Right cardiac atrium (tissue), 5 donors: ENCODE data around the gene ZNF480. TPM values are rescaled to one million over a fixed set of nuclear protein-coding genes. Genes with fewer than 3 reads are reported as not detected.
A peak's percentile ranks its signal among the peaks of the same experiment; 100 is the strongest.
"Not testable (repeated sequence)": the region's sequence is repeated elsewhere in the genome, so short reads cannot be mapped to it uniquely, and the experiment has no call there.

ENCODE experiments used
- ATAC-seq, 2 donors: fragments of 200-7000 bp; cut with Tn5 transposase; one replicate each; pipeline versions ENCODE4 v1.8.0 to v1.9.1; 2020; ENCODE audit warnings: moderate library complexity in 2 of 2, mild to moderate bottlenecking in 1 of 2
- DNase-seq, 3 donors: peaks; one replicate each; pipeline ENCODE4 v3.0.0-alpha.2; 2020
- H3K27ac ChIP-seq: one replicate; pipeline ENCODE4 v1.5.1; 2013; ENCODE audit warnings: mild to moderate bottlenecking, low read length, control low read depth, moderate library complexity
- H3K27me3 ChIP-seq: one replicate; pipeline ENCODE4 v1.6.1; 2013; ENCODE audit not compliant: control insufficient read depth, insufficient read depth
- H3K4me1 ChIP-seq: one replicate; pipeline ENCODE4 v1.6.1; 2013; ENCODE audit warnings: low read length; ENCODE audit not compliant: control insufficient read depth, insufficient read depth
- H3K4me3 ChIP-seq: one replicate; pipeline ENCODE4 v1.5.1; 2013; ENCODE audit warnings: low read length, control low read depth
- H3K9me3 ChIP-seq: one replicate; pipeline ENCODE4 v1.6.1; 2013; ENCODE audit warnings: low read length; ENCODE audit not compliant: control insufficient read depth
- WGBS: extraction: QIAGEN DNeasy Blood & Tissue Kit; methylation state at CpG from one replicate; pipeline ENCODE4 v1.1.7; 2013; 5-methylcytosine and 5-hydroxymethylcytosine counted together
- intact Hi-C, 4 donors: fragments of 100-400 bp; cut with DNase I; formaldehyde crosslinking; loops; one replicate each; pipeline versions ENCODE4 v1.11.0 to v1.14.0; 2022 to 2023
- polyA plus RNA-seq: library from polyadenylated mRNA; stranded (reverse); fragments of 200-250 nt; gene quantifications from one replicate; pipeline ENCODE4 v1.2.3, GENCODE V29; 2013
- total RNA-seq, 4 donors: library from RNA; stranded (reverse); fragmentation: NEBNext Ultra II Directional; extraction: Animal tissue kit (Norgen Biotek cat#: 25700); gene quantifications; one replicate each; pipeline ENCODE4 v1.2.1, GENCODE V29; 2021
- donor health status: healthy with polysubstance abuse.
- donor health status: DM: no; HTN: yes; CAD: no.
- donor health status: DM: no; HTN: no; CAD: no.
- donor health status: DM: no; HTN: yes; CAD: no; lungs with severe emphysema.
- donor health status: DM: yes; HTN: yes; CAD: no.

ZNF480 gene
- total and polyA plus RNA-seq, 5 donors, result 13.4 to 21.8 (median 17.3) TPM

DNA sequence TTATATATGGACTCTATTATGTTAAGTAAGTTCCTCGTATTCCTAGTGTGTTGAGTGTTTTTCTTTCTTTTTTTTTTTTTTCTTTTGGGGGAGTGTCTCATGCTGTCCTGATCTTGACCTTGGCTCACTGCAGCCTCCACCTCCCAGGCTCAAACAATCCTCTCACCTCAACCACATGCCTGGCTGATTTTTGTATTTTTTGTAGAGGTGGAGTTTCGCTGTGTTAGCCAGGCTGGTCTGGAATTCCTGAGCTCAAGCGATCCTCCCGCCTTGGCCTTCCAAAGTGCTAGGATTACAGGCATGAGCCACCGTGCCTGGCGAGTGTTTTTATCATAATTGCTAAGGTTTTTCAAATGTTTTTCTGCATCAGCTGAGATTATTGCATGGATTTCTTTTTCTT lies 10.7 kb upstream of the ZNF480 start:
- intact Hi-C loops, result no loop called here
- 83% methylated on average over 6 of the region's 6 CpGs for WGBS
- H3K27ac ChIP-seq, result no peak overlapping the region
- no peak for DNase-seq
- H3K9me3 ChIP-seq, result no peaks in the 10 kb centered on the region
- H3K4me3 ChIP-seq, result no peak overlapping the region
- no peaks in the 10 kb centered on the region for H3K27me3 ChIP-seq
- no peak for ATAC-seq
- no peaks in the 10 kb centered on the region for H3K4me1 ChIP-seq

DNA sequence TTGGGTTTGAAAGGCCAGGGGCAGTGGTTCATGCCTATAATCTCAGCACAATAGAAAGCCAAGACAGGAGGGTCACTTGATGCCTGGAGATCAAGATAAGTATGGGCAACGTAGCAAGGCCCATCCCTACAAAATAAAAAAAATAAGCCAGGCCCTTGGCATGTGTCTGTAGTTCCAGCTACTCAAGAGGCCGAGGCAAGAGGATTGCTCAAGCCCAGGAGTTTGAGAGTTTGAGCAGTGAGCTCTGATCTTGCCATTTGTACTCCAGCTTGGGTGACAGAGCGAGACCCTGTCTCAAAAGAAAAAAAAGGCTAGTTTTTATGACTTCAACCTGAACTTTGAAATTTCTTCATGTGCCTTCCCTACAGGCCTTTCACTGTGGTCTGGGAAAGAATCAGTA lies 5.2 kb upstream of the ZNF480 start:
- no peak overlapping the region for H3K4me3 ChIP-seq
- no peak for ATAC-seq
- no peaks in the 10 kb centered on the region for H3K9me3 ChIP-seq

DNA sequence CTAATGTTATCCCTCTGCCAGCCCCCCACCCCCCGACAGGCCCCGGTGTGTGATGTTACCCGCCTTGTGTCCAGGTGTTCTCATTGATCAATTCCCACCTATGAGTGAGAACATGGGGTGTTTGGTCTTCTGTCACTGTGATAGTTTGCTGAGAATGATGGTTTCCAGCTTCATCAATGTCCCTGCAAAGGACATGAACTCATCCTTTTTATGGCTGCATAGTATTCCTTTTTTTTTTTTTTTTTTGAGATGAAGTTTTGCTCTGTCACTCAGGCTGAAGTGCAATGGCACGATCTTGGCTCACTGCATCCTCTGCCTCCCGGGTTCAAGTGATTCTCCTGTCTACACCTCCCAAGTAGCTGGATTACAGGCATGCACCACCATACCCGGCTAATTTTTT lies 4.0 kb upstream of the ZNF480 start:
- H3K27me3 ChIP-seq, ATAC-seq, H3K4me1 ChIP-seq, DNase-seq, H3K4me3 ChIP-seq, H3K27ac ChIP-seq, intact Hi-C loops, H3K9me3 ChIP-seq: not testable (repeated sequence)
- 98% methylated on average over 6 of the region's 6 CpGs for WGBS

More for the DNA sequence above, 5.2 kb upstream of the ZNF480 start:
- no peak for DNase-seq
- Histone ChIP-seq H3K27me3 (no peaks in the 10 kb centered on the region), H3K27ac (no peak overlapping the region), H3K4me1 (peaks cover 3% of the 10 kb centered on the region)
- intact Hi-C loops, result no loop called here
- 87% methylated on average over 3 of the region's 3 CpGs for WGBS

DNA sequence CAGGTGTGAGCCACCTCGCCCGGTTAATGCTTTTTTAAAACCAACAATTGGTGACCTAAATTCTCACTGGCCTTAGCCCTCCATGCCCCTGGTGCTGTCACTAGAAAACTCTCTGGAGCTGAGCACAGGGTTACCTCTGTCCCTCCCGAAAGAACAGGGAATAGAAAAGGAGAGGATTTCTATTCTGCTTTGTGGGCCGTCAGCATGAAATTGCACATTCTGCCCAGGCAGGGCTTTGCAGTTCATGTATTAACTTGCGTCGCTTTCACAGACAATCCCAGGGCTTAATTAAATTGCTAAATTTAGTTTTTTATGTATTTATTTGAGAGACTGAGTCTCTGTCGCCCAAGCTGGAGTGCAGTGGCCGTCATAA lies 583 bp upstream of the ZNF480 start:
- ATAC-seq (peak in 1 of 2 donors; percentile 4), DNase-seq (peak in 1 of 3 donors; percentile 35)
- H3K9me3 ChIP-seq, result no peaks in the 10 kb centered on the region
- intact Hi-C loops, result no loop called here
- peak overlapping the region; percentile 99 for H3K4me3 ChIP-seq
- 22% methylated on average over 8 of the region's 8 CpGs for WGBS
- no peaks in the 10 kb centered on the region for H3K27me3 ChIP-seq
- H3K4me1 ChIP-seq, result peaks cover 3% of the 10 kb centered on the region
- peak overlapping the region; percentile 96 for H3K27ac ChIP-seq

DNA sequence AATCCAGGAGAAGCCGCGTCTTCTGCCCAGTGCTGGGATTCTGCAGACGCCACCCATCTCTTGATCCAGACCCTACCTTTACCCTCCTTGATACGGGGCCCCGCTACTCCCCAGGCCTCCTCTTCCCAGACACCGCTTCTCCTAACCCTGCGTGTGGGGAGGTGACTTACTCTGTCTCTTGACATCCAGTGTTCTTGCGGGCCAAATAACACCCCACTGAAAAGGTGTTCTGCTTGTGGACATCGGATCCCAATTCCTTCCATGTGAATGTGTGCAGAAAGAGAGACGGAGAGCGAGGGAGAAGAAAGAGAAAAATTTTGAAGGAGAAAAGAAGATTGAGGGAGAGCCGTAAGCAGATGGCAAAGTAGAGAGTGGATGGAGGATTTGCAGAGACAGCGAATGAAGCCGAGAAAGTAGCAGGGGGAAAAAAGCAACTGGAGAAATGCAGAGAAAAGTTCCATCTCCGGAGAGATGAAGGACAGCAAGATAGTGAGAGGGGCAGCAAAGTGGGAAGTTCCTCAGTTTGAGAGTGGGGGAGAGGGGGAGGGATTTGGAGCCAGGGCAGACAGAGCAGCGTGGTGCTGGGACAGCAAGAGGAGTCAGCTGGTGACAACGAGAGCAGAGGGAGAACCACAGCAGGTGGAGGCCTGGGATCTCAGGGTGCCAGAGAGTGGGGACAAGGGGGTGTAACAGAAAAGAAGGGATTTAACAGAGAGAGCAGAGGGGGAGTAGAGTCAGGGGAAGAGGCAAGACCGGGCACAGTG lies 814 bp downstream of the ZNF480 start:
- peak overlapping the region; percentile 93 for H3K4me3 ChIP-seq
- 10% methylated on average over 18 of the region's 18 CpGs for WGBS
- no peaks in the 10 kb centered on the region for H3K27me3 ChIP-seq
- DNase-seq (no peak), ATAC-seq (peak in 1 of 2 donors; percentile 13)
- no peaks in the 10 kb centered on the region for H3K9me3 ChIP-seq
- intact Hi-C loops, result no loop called here
- H3K4me1 ChIP-seq, result peaks cover 3% of the 10 kb centered on the region
- peak overlapping the region; percentile 94 for H3K27ac ChIP-seq

DNA sequence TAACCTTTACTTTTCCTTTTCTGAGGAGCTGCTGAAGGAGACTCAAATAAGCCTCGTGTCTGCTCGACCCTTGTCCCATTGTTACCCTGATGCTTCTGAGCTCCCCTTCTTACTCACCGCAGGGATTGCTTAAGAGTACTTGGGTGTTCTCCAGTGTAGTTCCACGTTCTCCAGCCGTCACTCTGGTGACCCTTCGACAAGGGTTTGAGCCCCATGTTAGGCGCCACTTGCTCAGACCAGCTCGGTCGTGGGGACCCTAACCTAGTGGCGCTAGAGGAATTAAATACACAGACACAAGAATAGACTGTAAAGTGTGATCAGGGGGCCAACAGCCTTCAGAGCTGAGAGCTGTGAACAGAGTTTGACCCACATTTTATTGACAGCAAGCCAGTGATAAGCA lies 10.3 kb downstream of the ZNF480 start:
- DNase-seq (no peak), ATAC-seq (no peak)
- H3K27ac ChIP-seq, result no peak overlapping the region
- no peaks in the 10 kb centered on the region for H3K4me1 ChIP-seq
- intact Hi-C loops, result no loop called here
- peaks cover 28% of the 10 kb centered on the region for H3K9me3 ChIP-seq
- WGBS, result 97% methylated on average over 10 of the region's 10 CpGs
- H3K4me3 ChIP-seq, result no peak overlapping the region
- no peaks in the 10 kb centered on the region for H3K27me3 ChIP-seq

DNA sequence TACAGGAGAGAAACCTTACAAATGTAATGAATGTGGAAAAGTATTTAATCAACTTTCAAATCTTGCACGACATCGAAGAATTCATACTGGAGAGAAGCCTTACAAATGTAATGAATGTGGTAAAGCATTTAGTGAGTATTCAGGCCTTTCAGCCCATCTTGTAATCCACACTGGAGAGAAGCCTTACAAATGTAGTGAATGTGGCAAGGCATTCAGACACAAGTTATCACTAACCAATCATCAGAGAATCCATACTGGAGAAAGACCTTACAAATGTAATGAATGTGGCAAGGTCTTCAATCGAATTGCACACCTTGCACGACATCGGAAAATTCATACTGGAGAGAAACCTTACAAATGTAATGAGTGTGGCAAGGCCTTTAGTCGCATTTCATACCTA lies 25.5 kb downstream of the ZNF480 start:
- peak overlapping the region; percentile 16 for H3K4me3 ChIP-seq
- ATAC-seq, result no peak
- WGBS, result 99% methylated on average over 6 of the region's 6 CpGs
- no peak for DNase-seq
- H3K27ac ChIP-seq, result no peak overlapping the region
- H3K4me1 ChIP-seq, result no peaks in the 10 kb centered on the region
- H3K27me3 ChIP-seq, result no peaks in the 10 kb centered on the region
- H3K9me3 ChIP-seq, result peaks cover 17% of the 10 kb centered on the region
- intact Hi-C loops, result no loop called here

DNA sequence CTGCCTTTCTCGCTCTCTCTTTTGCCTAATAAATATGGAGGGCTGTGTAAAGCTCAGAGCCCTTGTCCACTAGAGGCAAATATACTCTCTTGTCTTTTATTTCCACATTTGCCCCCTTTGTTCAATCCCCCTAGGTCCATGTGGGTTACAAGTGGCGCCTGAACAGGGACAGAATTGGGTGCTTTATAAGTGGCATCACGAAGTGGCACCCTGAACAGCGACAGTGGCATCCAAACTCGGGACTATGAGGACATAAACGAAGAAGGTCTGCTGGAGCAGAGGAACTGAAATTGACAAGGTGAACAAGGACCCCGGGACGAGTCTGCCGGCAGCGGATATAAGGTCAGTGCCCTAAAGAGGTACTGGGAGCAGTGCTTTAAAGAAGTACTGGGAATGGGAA lies 34.8 kb downstream of the ZNF480 start:
- DNase-seq (no peak), ATAC-seq (no peak)
- H3K27ac ChIP-seq, result no peak overlapping the region
- intact Hi-C loops, result no loop called here
- no peaks in the 10 kb centered on the region for H3K4me1 ChIP-seq
- 94% methylated on average over 10 of the region's 10 CpGs for WGBS
- H3K4me3 ChIP-seq, result no peak overlapping the region
- no peaks in the 10 kb centered on the region for H3K27me3 ChIP-seq
- peaks cover 11% of the 10 kb centered on the region for H3K9me3 ChIP-seq

DNA sequence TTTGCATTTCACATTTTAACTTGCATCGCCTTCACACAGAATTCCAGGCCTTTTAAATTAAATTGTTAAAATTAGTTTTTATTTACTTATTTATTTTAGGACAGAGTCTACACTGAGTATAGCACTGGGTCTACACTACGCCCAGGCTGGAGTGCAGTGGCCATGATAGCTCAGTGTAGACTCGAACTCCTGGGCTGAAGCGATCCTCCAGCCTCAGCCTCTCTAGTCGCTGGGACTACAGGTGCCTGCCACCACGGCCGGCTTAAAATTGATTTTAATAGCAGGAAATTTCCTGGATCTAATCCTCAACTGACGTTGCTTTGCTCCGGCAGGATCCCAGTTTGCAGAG lies 38.8 kb downstream of the ZNF480 start:
- ATAC-seq, result peak; percentile 46 to 60
- WGBS, result 51% methylated on average over 9 of the region's 9 CpGs
- H3K27ac ChIP-seq, result no peak overlapping the region
- no peaks in the 10 kb centered on the region for H3K27me3 ChIP-seq
- peaks cover 3% of the 10 kb centered on the region for H3K4me1 ChIP-seq
- no peak for DNase-seq
- H3K4me3 ChIP-seq, result peak overlapping the region; percentile 89
- intact Hi-C loops, result no loop called here
- peaks cover 5% of the 10 kb centered on the region for H3K9me3 ChIP-seq

DNA sequence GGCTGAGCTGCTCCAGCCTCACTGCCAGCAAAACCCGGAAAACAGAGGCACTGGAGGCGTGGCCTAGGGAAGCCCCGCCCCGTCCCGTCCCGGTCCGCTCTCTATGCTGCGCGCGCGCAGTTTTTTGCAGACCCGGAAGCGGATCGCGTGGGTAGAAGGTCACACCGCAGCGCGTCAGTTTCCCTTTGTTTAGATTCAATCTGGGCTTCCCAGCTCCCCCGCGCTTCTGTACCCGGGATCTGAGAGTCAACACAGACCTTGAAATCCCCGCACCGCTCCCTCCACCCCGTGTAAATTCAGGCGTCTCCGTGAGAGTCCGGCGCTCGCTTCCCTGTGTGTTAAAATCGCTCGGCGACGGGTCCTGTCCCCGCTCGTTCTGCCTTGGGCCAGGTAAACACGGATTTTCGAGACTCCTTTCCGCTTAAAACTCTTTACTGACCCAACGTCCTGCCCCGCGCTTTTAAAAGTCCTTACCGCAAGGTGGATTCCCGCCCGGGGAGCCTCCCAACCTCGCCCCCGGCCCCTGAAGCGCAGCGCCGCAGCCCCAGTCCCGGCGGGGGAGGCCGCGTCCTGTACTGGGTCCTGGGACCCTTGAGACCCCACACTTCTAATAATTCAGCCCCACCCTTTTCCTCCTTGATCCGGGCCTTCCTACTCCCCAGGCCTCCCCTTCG lies 39.3 kb downstream of the ZNF480 start, which contains the start of gene ZNF610:
TSS of gene ZNF610 (plus strand) at position 127 of the 674 bp plus-strand sequence. CDS start 12,930 bp downstream, outside the sequence.
- intact Hi-C loops, result no loop called here
- H3K9me3 ChIP-seq, result peaks cover 5% of the 10 kb centered on the region
- DNase-seq (peak; percentile 92 to 97 (median 97)), ATAC-seq (peak; percentile 99 to 100)
- peak within 1 kb of the TSS; percentile 89 for H3K4me3 ChIP-seq
- under 1% methylated on average over 55 of the region's 55 CpGs for WGBS
- no peaks in the 10 kb centered on the region for H3K27me3 ChIP-seq
- peaks cover 3% of the 10 kb centered on the region for H3K4me1 ChIP-seq
- H3K27ac ChIP-seq, result peak within 1 kb of the TSS; percentile 78

DNA sequence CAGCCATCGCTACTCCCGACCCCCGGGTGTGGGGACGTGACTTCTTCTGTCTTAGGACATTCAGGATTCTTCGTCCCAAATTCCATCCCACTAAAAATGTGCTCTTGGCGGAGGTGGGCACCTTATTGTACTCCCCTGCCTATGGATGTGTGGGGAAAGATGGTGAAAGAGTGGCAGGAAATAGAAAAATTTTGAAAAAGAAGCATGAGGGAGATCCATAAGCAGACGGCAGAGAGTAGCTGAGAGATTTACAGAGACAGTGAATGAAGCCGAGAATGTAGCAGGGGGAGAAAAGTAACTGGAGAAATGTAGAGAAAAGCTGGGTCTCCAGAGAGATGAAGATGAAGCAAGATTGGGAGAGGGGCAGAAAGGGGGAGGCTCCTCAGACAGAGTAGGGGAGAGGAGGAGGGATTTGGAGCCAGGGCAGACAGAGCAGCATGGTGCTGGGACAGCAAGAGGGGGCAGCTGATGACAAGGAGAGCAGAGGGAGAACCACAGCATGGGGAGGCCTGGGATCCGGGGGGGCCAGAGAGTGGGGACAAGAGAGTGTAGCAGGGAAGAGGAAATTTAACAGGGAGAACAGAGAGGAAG lies 39.9 kb downstream of the ZNF480 start:
- peaks cover 3% of the 10 kb centered on the region for H3K4me1 ChIP-seq
- H3K27me3 ChIP-seq, result no peaks in the 10 kb centered on the region
- ATAC-seq, result no peak
- peak overlapping the region; percentile 89 for H3K4me3 ChIP-seq
- DNase-seq, result no peak
- H3K9me3 ChIP-seq, result no peaks in the 10 kb centered on the region
- WGBS, result 1% methylated on average over 9 of the region's 9 CpGs
- H3K27ac ChIP-seq, result peak overlapping the region; percentile 30
- intact Hi-C loops, result no loop called here
